Rectal smooth muscle tissue (tissue), 1 donor: Measurements from ENCODE around the gene S100P.
A peak's percentile ranks its signal among the peaks of the same experiment; 100 is the strongest.

Source experiments
- H3K27ac ChIP-seq: one replicate; pipeline ENCODE4 v1.7.0; 2013; ENCODE audit warnings: low read depth, low read length, inconsistent platforms
- H3K27me3 ChIP-seq: one replicate; pipeline ENCODE4 v1.7.0; 2013; ENCODE audit warnings: low read length; ENCODE audit not compliant: control insufficient read depth, insufficient read depth
- H3K36me3 ChIP-seq: one replicate; pipeline ENCODE4 v1.7.0; 2013; ENCODE audit warnings: low read length; ENCODE audit not compliant: control insufficient read depth, insufficient read depth
- H3K4me1 ChIP-seq: one replicate; pipeline ENCODE4 v1.7.0; 2013; ENCODE audit warnings: low read length; ENCODE audit not compliant: control insufficient read depth, insufficient read depth
- H3K4me3 ChIP-seq: one replicate; pipeline ENCODE4 v1.7.0; 2013; ENCODE audit warnings: low read length
- H3K9ac ChIP-seq: one replicate; pipeline ENCODE4 v1.7.0; 2013; ENCODE audit warnings: low read length

S100P gene

DNA sequence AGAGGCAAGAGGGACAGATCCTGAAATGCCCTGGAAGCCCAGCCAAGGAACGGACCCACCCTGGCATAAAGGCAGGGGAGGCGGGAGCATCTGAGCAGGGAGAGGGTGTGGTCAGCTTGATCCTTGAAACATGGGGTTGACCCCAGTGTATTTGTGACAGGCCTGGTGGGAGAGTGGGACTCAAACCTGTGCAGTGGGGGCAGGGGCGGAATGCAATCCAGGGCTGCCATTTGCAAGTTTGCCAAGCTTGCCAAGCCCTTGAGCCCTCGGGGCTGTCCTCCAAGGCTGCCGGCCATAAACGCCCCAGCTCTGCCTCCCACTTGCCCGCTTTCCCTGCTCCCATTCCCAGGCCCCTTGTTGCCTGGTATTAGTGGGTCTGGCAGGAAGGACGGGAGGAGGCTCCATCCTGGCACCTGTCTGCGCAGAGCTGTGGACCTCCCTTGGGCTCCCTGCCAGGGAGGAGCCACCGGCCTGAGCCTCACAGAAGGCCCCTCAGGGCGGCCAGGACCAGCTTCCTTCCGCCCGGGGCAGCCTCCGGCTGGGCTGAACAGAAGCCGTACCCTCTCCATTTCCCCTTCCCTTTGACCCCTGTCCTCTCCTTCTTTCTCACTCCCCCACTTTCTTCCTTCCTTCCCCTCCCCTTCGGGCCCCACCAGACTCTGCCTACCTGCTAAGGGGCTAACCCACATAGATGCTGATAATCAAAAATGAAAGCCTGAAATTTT is 661 bp downstream of the S100P start:
- Histone ChIP-seq H3K4me3 (no peak overlapping the region), H3K36me3 (no peaks in the 10 kb centered on the region), H3K9ac (no peak overlapping the region), H3K27me3 (no peaks in the 10 kb centered on the region), H3K27ac (no peak overlapping the region), H3K4me1 (no peaks in the 10 kb centered on the region)

DNA sequence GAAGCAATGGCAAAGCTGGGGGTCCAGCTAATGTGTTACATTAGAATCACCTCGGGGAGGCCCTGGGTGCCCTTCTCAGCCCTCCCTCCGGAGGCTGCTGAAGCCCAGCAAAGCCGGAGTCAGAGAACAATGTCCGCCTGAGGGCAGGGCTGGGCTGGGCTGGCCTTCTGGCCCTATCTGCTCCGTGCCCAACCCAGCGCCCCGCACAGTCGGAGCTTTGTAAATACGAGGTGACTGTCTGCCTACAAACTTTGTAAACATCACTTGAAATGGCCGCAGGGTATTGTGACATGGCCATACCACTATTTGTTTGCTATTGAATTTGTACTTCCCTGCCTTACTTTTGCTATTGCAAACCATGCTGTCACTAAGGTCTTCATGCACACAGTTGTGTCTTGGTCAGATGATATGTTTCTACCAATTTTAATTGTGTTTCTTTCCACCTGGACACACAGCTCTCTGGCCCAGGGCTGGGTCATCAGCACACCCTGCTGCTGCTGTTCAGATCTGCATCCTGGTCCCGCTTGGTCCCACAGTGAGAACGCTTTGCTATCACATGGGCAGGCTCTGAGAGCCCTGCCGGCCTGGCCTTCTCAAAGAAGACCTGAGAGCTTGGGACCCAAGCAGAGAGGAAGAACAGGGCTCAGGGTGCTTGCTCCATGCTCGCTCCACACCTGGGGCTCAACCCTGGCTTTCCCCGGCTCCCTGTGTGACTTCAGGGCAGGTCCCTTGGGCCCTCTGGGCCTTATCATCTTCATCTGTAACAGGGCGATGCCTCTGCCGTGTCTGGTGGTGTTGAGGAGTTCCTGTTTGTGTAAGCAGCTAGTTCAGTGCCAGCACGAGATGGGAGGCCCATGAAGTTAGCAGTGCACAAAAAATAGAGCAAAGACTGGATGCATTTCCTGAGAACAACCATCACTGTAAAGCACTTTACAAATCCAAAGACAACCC is 2.3 kb downstream of the S100P start:
- no peak overlapping the region for H3K9ac ChIP-seq

DNA sequence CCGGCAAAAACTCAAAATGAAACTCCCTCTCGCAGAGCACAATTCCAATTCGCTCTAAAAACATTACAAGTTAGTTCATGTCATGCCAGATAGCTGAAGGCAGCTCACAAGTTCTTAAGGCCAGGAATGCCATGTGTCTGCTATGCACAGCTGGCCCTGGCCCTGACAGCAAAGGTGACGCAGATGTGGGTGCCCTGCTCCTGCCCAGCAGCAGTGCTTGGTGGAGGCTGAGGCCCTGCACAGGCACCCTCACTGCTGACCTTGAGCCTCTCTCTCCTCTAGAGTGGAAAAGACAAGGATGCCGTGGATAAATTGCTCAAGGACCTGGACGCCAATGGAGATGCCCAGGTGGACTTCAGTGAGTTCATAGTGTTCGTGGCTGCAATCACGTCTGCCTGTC is 2.9 kb downstream of the S100P start:
- H3K27me3 ChIP-seq: no peaks in the 10 kb centered on the region
- H3K4me1 ChIP-seq: no peaks in the 10 kb centered on the region
- H3K9ac ChIP-seq: no peak overlapping the region
- peaks cover 3% of the 10 kb centered on the region for H3K36me3 ChIP-seq
- no peak overlapping the region for H3K27ac ChIP-seq
- H3K4me3 ChIP-seq: no peak overlapping the region

More for the DNA sequence above, 2.3 kb downstream of the S100P start:
- Histone ChIP-seq H3K4me3 (no peak overlapping the region), H3K4me1 (no peaks in the 10 kb centered on the region), H3K36me3 (peaks cover 3% of the 10 kb centered on the region), H3K27ac (no peak overlapping the region), H3K27me3 (no peaks in the 10 kb centered on the region)

DNA sequence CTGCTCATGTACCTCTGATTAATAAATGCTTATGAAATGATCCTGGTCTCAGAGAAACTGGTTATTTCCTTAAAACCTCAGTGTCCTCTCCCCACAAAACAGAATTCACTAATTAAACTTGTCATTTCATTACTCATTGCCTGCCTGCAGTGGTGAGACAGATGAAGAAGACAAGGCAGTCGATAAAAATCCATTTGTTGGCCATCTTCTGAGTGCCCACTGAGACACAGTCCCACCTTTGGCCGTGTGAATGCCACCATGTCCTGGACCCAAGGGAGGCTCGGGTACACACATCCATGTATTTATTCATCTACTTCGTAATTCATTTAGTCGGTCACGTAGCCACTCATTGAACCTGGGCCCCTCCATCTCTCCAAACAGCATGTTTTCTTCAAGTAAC is 3.5 kb downstream of the S100P start:
- H3K36me3 ChIP-seq: peaks cover 3% of the 10 kb centered on the region
- H3K4me3 ChIP-seq: no peak overlapping the region
- no peak overlapping the region for H3K27ac ChIP-seq
- H3K4me1 ChIP-seq: no peaks in the 10 kb centered on the region
- no peaks in the 10 kb centered on the region for H3K27me3 ChIP-seq
- no peak overlapping the region for H3K9ac ChIP-seq

DNA sequence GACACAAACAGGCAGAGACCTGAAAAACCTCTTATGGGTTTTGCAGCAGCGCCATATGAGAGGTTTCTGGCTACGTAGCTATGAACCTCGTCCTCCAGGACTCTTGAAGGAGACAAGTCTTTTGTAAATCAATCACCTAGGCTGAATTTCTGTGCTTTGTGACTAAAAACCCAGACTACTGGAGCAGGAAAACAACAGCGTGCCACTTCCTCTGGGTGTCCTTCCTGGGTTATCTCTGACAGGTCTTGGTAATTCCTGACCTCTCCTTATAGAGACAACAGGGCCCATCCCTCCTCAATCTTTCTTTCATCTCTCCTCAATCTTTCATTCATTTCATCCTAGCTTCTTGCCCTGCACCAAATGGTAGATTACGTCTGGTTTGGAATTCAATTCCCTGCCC is 5.7 kb downstream of the S100P start:
- Histone ChIP-seq H3K4me3 (no peak overlapping the region), H3K9ac (no peak overlapping the region), H3K4me1 (no peaks in the 10 kb centered on the region), H3K36me3 (peaks cover 3% of the 10 kb centered on the region), H3K27ac (no peak overlapping the region), H3K27me3 (no peaks in the 10 kb centered on the region)

DNA sequence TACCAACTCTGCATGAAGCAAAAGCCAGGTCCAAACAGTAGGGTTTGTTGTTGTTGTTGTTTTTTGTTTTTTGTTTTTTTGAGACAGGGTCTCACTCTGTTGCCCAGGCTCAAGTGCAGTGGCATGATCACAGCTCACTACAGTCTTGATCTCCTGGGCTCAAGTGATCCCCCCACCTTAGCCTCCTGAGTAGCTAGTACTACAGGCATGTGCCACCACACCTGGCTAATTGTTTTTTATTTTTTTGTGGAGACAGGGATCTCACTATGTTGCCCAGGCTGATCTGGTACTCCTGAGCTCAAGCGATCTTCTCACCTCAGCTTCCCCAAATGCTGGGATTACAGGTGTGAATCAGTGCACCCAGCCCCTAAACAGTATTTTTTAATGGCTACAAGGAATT is 6.2 kb downstream of the S100P start:
- H3K9ac ChIP-seq: no peak overlapping the region
- H3K4me3 ChIP-seq: no peak overlapping the region
- no peaks in the 10 kb centered on the region for H3K27me3 ChIP-seq
- H3K4me1 ChIP-seq: no peaks in the 10 kb centered on the region
- peaks cover 3% of the 10 kb centered on the region for H3K36me3 ChIP-seq
- no peak overlapping the region for H3K27ac ChIP-seq

DNA sequence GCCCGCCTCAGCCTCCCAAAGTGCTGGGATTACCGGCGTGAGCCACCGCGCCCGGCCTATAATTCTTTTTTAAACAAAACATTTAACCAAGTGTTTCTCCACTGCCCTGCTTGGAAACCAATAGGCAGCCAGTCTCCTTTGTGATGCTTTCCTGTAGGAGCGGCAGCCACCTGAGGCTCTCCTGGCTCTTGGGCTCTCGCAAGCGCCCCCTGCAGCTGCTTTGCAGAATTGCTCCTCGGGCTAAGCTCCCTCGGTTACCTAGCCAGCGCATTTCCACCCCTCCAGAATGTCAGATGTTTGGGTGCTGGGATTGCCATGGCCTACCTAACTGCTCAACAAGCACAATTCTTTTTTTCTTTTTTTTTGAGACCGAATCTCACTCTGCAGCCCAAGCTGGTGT is 7.7 kb downstream of the S100P start:
- Histone ChIP-seq H3K9ac (no peak overlapping the region), H3K36me3 (peaks cover 3% of the 10 kb centered on the region), H3K27ac (no peak overlapping the region), H3K4me3 (no peak overlapping the region), H3K4me1 (no peaks in the 10 kb centered on the region), H3K27me3 (no peaks in the 10 kb centered on the region)

DNA sequence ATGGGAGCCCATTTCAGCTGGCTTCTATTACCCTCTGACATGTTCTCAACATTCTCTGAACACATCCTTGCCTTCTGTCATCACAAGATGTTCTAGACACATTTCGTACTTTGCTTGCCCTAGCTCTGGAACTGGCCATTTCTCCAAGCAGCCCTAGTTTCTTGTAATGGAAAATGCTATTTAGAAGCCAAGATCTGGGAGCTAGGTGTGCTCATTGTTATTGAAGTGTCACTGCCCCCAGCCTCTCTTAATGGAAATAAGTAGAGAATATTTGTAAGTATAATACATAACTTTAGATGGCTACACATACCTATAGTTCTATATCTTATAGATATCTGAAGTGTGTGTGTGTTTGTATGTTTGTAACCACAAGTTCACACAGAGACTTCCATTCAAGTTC is 9.1 kb downstream of the S100P start:
- Histone ChIP-seq H3K27ac (no peak overlapping the region), H3K36me3 (peaks cover 3% of the 10 kb centered on the region), H3K9ac (no peak overlapping the region), H3K4me3 (no peak overlapping the region), H3K4me1 (peaks cover 7% of the 10 kb centered on the region), H3K27me3 (no peaks in the 10 kb centered on the region)

DNA sequence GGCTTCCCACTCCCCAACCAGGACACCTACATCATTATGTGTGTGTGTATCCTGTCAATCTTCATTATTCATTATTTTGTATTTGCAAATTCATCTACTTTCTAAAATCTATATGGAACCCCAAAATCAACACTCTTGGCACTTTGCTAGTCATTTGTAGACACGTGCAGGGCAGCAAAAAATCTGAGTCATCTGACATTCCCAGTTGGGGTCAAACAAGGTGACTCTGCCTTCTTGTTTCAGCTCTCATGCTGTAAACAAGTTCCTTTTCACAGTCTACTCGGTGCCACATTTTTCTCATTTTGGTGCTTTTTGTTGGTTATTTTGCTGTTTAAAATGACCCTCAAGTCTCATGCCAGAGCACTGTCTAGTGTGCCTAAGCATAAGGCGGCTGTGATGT is 10.1 kb downstream of the S100P start:
- H3K9ac ChIP-seq: no peak overlapping the region
- H3K27me3 ChIP-seq: no peaks in the 10 kb centered on the region
- H3K27ac ChIP-seq: no peak overlapping the region
- no peak overlapping the region for H3K4me3 ChIP-seq
- H3K36me3 ChIP-seq: peaks cover 3% of the 10 kb centered on the region
- H3K4me1 ChIP-seq: peaks cover 13% of the 10 kb centered on the region

DNA sequence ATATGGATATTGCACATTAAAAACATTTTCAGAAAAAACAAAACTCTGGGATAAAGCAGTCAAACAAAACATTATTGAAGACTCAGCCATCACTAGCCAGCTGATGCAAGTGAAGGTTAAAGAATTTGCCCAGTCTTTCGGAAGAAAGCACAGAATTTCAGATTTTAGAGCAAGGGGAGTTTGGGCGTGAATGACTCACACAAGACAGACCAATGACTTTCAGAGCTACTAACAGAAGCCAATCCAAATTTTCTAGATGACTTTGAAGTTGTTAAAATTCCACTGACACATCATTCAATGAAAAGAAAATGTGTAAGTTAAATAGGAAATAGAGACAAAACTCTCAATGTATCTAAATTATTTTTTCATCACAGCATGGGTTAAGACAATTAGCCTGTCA is 12.0 kb downstream of the S100P start:
- Histone ChIP-seq H3K4me3 (no peak overlapping the region), H3K27me3 (no peaks in the 10 kb centered on the region), H3K9ac (no peak overlapping the region), H3K36me3 (peaks cover under 1% of the 10 kb centered on the region), H3K27ac (no peak overlapping the region), H3K4me1 (peaks cover 17% of the 10 kb centered on the region)

DNA sequence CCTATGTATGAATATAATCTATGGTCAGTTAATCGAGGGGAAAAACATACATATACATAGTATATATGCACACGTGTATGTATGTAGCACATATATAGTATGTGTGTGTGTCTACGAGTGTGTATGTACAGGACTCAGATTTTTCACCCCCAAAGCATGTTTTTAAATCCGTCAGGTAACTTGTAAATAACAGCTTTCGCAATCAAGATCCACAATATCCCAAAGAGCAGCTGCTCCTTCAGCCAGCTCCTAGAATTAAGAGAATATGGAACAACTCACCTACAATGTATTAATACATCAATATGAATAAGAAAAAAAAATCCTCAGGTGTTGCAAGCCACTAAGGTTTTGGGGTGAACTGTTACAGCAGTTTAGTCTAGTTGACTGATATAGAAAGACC is 12.5 kb downstream of the S100P start:
- Histone ChIP-seq H3K9ac (no peak overlapping the region), H3K4me1 (peaks cover 17% of the 10 kb centered on the region), H3K27me3 (no peaks in the 10 kb centered on the region), H3K4me3 (no peak overlapping the region), H3K36me3 (no peaks in the 10 kb centered on the region), H3K27ac (no peak overlapping the region)

DNA sequence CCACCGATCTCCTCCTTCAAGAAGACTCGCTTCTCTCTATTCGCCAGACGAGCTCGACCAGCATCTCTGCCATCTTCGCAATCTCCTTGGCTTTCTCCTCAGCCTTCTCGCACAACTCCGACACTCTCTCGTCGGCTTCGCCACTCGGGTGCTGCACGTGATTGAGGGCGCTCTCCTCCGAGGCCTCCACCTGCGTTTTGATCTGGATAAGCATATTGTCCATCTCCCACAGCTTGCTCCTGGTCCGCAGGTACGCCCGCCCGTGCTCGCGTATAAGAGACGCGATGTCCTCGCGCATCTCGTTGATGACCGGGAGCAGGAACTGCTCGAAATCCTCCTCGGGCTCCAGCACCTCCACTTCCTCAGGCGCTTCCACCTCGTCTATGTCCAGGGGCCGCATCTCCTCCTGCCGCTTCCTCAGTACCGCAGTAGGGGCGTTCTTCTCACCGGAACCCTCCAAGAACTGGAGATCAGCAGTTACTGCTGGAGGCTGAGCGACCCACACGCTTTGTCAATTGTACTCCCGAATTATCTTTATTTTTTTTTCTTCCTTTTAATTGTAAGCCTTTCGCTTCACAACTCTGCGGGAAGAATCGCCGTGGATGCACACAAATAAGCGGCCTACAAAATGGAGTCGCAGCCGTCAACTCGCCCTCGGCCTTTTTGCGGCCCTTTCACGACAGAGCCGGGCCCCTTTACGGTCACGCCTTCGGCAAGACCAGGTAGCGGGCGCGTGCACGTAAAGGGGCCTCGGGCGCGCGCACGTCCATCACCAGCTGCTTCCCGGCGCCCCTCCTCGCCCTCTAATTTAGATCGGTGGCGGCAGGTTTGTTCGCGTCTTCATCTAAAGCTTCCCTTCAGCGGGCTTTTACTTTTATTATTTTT is 15.8 kb downstream of the S100P start, which contains the start of gene MRFAP1L1:
MRFAP1L1 (minus strand) TSS at position 636 of the 885 bp plus-strand sequence; CDS start at position 400, 236 bp downstream.
- H3K27me3 ChIP-seq: no peaks in the 10 kb centered on the region
- H3K4me3 ChIP-seq: peak within 1 kb of the TSS; percentile 96
- peak within 1 kb of the TSS; percentile 89 for H3K9ac ChIP-seq
- H3K27ac ChIP-seq: peak within 1 kb of the TSS; percentile 81
- peaks cover 17% of the 10 kb centered on the region for H3K4me1 ChIP-seq
- no peaks in the 10 kb centered on the region for H3K36me3 ChIP-seq
